ENCODE data around the gene TMEM255B.
"Not testable (repeated sequence)": the region's sequence is repeated elsewhere in the genome, so short reads cannot be mapped to it uniquely, and the experiment has no call there.

The TMEM255B gene

DNA sequence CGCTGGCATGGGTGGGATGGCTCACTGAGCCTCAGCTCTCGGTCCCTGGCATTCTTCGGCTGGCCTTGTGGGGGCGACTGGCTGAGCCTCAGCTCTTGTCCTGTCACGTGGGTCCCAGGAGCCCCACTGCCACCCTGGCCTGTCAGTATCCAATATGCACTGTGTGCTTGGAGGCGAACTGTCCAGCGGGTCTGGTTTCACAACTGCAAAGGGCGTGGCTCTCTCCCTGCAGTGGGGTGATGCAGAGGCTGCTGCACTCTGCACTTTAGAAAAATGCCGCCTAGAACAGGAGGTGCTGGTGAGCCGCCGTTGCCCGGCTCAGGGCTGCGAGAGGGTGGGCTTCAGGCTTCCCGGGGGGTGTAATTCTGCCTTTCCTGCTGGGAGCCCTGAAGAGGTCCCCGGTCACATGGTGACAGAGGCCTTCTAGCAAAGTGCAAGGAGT is 17.0 kb upstream of the TMEM255B start:
- Histone ChIP-seq H3K9me3 (no peaks in the 10 kb centered on the region), H4K20me1 (peaks cover 30% of the 10 kb centered on the region), H3K9ac (no peak overlapping the region), H3K4me1 (peaks cover 66% of the 10 kb centered on the region), H3K4me2 (peak overlapping the region; percentile 86), H3K4me3 (peak overlapping the region; percentile 14), H3K27ac (no peak overlapping the region), H3K36me3 (no peaks in the 10 kb centered on the region), H3K27me3 (peaks cover 32% of the 10 kb centered on the region)
- no peak for TF ChIP-seq Cebpa-rat (IDR thresholded peaks at IDR 0.05)

DNA sequence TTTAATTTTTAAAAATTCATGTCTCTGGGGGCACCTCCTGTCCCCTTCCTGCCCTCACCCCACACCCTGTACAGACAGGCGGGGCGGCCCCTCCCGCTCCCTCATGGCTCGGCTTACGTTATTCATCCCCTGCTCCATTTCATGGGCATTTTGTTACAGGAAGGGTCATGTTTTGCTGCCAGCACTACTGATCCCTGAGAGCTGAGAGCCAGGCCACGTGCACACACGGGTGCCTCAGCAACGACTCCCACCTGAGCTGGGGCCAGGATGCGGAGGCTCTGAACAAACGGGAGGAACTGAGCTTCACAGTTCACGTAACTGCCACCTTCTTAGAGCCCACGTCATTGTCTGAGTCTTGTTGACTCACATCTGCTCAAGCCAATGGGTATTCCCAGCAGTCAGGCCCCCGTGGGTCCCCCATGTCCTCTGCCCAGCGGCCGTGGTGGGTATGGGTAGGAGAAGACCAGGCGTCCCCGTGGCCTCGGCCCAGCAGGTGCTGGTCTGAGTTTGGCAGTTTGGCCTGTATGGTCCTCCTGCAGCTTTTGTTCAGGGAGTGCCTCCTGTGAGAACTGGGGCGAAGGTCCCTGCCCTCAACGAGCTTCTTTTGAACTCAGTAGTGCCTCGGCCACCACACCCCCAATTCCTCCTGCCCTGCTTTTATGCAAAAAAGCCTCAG is 16.4 kb upstream of the TMEM255B start:
- H3K27me3 ChIP-seq = peaks cover 29% of the 10 kb centered on the region
- H3K9ac ChIP-seq = no peak overlapping the region
- H3K27ac ChIP-seq = no peak overlapping the region
- peaks cover 61% of the 10 kb centered on the region for H3K4me1 ChIP-seq
- TF ChIP-seq Cebpa-rat (IDR thresholded peaks at IDR 0.05) = no peak
- peaks cover 30% of the 10 kb centered on the region for H4K20me1 ChIP-seq
- no peaks in the 10 kb centered on the region for H3K36me3 ChIP-seq
- peak overlapping the region; percentile 86 for H3K4me2 ChIP-seq
- H3K4me3 ChIP-seq = peak overlapping the region; percentile 14; the same call in 1 of the 2 replicates
- H3K9me3 ChIP-seq = no peaks in the 10 kb centered on the region

DNA sequence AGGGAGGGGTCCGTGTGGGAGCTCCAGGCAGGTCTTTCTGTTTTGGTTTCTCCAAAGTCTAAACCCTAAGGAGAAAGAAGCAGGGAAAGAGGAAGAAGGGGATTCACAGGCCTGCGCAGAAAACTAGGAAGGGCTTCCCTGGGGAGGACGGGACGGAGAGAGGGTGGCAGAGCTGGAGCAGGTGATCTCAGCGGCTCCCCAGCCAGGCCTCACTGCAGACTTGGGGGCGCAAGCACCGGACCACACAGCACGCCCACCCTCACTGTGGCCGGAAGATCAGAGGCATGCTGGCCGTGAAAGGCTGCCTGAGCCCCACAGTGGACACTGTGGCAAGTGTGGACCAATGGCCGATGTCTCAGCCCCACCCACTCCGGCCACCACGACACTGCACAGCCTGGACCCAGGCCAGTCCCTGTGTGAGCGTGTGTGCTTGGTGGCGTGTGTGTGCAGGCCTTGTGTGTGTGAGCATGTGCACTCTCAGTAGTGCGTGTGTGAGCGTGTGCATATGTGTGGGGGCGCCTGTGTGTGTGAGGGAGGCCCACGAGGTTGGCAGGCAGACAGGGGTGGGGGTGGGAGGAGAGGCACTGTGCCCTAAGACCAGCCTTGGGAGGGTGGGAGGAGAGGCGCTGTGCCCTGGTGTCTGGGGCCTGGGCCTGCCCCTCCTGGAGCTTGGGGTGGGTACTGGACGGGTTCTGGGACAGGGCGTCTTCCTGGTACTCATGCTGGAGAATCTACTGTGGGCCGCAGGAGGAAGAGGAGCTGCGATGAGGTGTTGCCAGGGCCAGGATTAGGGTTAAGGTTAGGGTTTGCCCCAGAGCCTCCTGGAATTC is 15.4 kb upstream of the TMEM255B start:
- Histone ChIP-seq H3K36me3 (no peaks in the 10 kb centered on the region), H3K27me3 (peaks cover 24% of the 10 kb centered on the region), H3K9ac (no peak overlapping the region), H3K9me3 (no peaks in the 10 kb centered on the region), H3K27ac (no peak overlapping the region), H3K4me2 (peak overlapping the region; percentile 86), H3K4me3 (no peak overlapping the region; the same call in 1 of the 2 replicates), H4K20me1 (peaks cover 30% of the 10 kb centered on the region), H3K4me1 (peaks cover 67% of the 10 kb centered on the region)
- TF ChIP-seq Cebpa-rat (IDR thresholded peaks at IDR 0.05) = no peak

DNA sequence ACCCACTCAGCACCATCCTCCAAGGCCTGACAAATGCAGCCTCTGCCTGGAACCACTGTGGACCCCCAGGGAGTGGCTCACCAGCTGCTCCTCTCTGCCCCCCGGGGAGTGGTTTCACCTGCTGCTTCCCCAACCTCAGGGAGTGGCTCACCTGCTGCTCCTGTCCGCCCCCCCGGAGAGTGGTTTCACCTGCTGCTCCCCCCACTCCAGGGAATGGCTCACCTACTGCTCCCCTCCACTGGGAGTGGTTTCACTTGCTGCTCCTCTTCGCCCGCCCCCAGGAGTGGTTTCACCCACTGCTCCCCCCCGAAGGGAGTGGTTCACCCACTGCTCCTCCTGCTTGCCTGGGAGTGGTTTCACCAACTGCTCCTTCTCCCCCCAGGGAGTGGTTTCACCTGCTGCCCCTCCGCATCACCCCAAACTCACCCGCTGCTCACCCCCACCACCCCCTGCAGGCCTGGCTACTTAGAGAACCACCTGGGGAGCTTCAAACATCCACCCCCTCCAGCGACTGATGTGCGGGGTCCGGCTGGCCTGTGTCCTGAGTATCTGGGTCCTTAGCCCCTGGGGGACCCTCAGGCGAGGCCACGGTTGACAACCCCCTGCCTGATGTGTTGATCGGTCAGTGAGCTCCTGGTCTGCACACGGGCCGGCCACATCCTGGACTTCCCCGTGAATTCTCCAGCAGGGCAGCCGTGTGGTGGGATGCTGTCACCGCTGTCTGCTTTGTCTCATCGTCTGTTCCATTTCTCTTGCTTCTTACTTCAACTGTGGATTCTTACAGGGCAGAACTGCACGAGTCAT is 14.6 kb upstream of the TMEM255B start:
- no peak overlapping the region for H3K4me3 ChIP-seq
- no peak for TF ChIP-seq Cebpa-rat (IDR thresholded peaks at IDR 0.05)
- H3K36me3 ChIP-seq = no peaks in the 10 kb centered on the region
- H3K4me2 ChIP-seq = peak overlapping the region; percentile 86
- H3K9me3 ChIP-seq = no peaks in the 10 kb centered on the region
- no peak overlapping the region for H3K9ac ChIP-seq
- peaks cover 29% of the 10 kb centered on the region for H4K20me1 ChIP-seq
- peaks cover 65% of the 10 kb centered on the region for H3K4me1 ChIP-seq
- peaks cover 21% of the 10 kb centered on the region for H3K27me3 ChIP-seq
- H3K27ac ChIP-seq = no peak overlapping the region

DNA sequence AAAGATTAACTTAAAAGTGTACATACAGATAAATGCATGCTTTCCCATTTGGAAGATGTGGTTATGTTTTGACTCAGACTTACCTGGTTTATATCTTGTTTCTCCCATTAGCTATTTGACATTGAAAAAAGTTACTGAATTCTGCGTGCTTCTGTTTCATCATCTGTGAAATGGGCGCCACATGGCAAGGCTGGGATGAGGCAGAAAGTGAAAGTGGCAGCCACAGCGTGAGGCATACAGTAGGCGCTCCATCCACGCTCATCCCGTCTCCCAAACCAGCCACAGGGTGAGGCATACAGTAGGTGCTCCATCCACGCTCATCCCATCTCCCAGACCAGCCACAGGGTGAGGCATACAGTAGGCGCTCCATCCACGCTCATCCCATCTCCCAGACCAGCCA is 14.0 kb upstream of the TMEM255B start:
- Histone ChIP-seq H3K27me3 (peaks cover 14% of the 10 kb centered on the region), H3K4me1 (peaks cover 59% of the 10 kb centered on the region), H3K4me3 (no peak overlapping the region)

DNA sequence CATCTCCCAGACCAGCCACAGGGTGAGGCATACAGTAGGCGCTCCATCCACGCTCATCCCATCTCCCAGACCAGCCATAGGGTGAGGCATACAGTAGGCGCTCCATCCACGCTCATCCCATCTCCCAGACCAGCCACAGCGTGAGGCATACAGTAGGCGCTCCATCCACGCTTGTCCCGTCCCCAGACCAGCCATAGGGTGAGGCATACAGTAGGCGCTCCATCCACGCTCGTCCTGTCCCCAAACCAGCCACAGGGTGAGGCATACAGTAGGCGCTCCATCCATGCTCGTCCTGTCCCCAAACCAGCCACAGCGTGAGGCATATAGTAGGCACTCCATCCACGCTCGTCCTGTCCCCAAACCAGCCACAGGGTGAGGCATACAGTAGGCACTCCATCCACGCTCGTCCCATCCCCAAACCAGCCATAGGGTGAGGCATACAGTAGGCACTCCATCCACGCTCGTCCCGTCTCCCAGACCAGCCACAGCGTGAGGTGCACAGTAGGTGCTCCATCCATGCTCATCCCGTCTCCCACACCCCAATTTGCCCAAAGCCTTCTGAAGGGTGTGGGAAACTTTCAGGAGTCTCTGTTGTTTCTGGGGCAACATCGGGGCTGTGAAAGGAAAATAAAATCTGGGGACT is 13.4 kb upstream of the TMEM255B start:
- not testable (repeated sequence) for H3K36me3 ChIP-seq, H3K27me3 ChIP-seq, H3K9me3 ChIP-seq, H3K27ac ChIP-seq, H3K4me3 ChIP-seq, H3K9ac ChIP-seq, H3K4me2 ChIP-seq
- H4K20me1 ChIP-seq = peaks cover 17% of the 10 kb centered on the region
- H3K4me1 ChIP-seq = peaks cover 53% of the 10 kb centered on the region

More for the DNA sequence above, 14.0 kb upstream of the TMEM255B start:
- Histone ChIP-seq H4K20me1 (peaks cover 22% of the 10 kb centered on the region), H3K9ac (no peak overlapping the region), H3K27ac (no peak overlapping the region), H3K9me3 (no peaks in the 10 kb centered on the region), H3K36me3 (no peaks in the 10 kb centered on the region), H3K4me2 (peak overlapping the region; percentile 86)
- TF ChIP-seq Cebpa-rat (IDR thresholded peaks at IDR 0.05) = no peak

DNA sequence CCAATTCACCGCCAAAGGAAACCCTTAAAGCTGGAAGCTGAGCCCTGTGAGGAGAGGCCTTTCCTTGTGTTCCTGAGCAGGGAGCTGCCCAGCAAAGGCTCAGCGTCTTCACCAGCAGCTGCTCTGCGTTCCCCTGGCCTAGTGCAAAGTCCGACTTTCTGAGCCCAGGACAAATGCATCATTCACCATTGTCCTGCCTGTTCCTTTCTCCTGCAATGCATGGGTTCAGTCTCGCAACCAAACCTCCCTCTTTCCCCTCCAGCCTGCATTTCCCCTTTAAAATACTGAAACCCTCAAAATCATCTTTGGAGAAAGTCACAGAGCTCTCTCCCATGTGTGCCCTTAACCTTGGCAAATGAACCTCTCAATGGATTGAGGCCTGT is 12.9 kb upstream of the TMEM255B start:
- Histone ChIP-seq H3K4me3 (no peak overlapping the region), H3K4me1 (peaks cover 48% of the 10 kb centered on the region), H3K27ac (no peak overlapping the region), H3K9ac (no peak overlapping the region), H3K9me3 (peaks cover 2% of the 10 kb centered on the region; the same call in 1 of the 2 replicates), H3K27me3 (0 out of 2 replicates have a peak, but pooled peaks cover 6% of the 10 kb centered on the region), H3K4me2 (no peak overlapping the region), H4K20me1 (peaks cover 12% of the 10 kb centered on the region), H3K36me3 (no peaks in the 10 kb centered on the region)
- no peak for TF ChIP-seq Cebpa-rat (IDR thresholded peaks at IDR 0.05)

DNA sequence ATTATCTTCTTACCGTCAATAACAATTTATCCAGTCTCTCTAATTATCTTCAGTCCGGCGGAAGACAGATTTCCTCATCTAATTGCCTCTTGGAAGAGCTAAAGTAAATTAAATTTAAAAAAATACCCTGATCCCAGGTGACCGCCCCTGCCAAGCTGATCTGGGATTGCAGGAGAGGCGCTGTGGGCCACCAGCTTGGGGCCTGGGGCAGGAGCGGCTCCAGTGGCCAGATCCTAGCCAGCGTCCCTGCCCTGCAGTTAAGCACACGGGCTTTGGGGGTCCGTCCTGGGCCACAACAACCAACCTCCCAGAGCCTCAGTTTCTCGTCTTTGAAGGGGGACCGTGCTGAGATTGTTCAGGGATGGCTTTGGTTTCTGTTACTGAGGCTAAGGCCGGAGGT is 12.4 kb upstream of the TMEM255B start:
- TF ChIP-seq Cebpa-rat (IDR thresholded peaks at IDR 0.05) = no peak
- Histone ChIP-seq H4K20me1 (peaks cover 6% of the 10 kb centered on the region), H3K4me1 (peaks cover 43% of the 10 kb centered on the region), H3K27ac (no peak overlapping the region), H3K9me3 (peaks cover 7% of the 10 kb centered on the region; the same call in 1 of the 2 replicates), H3K27me3 (0 out of 2 replicates have a peak, but pooled peaks cover 6% of the 10 kb centered on the region), H3K9ac (no peak overlapping the region), H3K36me3 (no peaks in the 10 kb centered on the region), H3K4me2 (no peak overlapping the region), H3K4me3 (no peak overlapping the region)

DNA sequence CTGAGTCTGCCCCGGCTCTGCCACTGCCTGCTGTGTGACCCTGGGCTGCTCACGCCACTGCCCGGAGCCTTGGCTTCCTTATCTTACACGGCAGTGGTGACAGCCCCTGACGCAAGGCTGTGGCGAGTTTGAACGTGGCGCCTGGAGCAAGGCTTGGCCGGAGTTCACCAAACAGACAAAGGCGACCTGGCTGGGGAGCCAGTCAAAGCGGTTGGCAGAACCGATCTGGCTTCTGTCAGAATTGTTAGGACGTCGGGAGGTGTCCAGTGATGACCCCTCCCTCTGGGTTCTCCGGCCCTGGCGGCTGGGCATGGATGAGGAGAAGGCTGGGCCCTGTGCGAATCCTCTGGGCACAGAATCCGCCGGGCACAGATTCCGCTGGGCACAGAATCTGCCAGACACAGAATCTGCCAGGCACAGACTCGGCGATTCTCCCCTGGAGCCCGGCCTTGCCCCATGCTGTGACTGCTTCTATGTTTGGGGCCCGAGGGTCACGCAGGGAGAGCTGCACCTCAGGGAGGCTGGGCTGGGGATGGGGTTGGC is 11.7 kb upstream of the TMEM255B start:
- no peak overlapping the region for H3K4me3 ChIP-seq
- H3K36me3 ChIP-seq = no peaks in the 10 kb centered on the region
- peaks cover 8% of the 10 kb centered on the region; the same call in 1 of the 2 replicates for H3K9me3 ChIP-seq
- H3K27ac ChIP-seq = no peak overlapping the region
- peaks cover 36% of the 10 kb centered on the region for H3K4me1 ChIP-seq
- no peak overlapping the region for H3K9ac ChIP-seq
- no peak overlapping the region for H3K4me2 ChIP-seq
- 0 out of 2 replicates have a peak, but pooled peaks cover 6% of the 10 kb centered on the region for H3K27me3 ChIP-seq
- H4K20me1 ChIP-seq = no peaks in the 10 kb centered on the region; the same call in 1 of the 2 replicates
- TF ChIP-seq Cebpa-rat (IDR thresholded peaks at IDR 0.05) = no peak

Data from BLaER1 (cell line).